Adrenal gland (tissue), 5 donors: Measurements from ENCODE around the gene SREBF1.

Source experiments
- POLR2A ChIP-seq, 2 donors: fragments of 450-650 bp; IDR thresholded peaks; one replicate each; pipeline ENCODE4 v1.6.1; 2017; ENCODE audit warnings: antibody characterized with exemption in 2 of 2, mild to moderate bottlenecking in 2 of 2, moderate library complexity in 1 of 2
- TF ChIP-seq, protein P1 (sequence below), 6 experiments: fragments of 450-650 bp in 4 of 6; fragments of 200-600 bp in 2 of 6; sonication (generic) in 1 of 6; IDR thresholded peaks; 1 replicate in 5 of 6; 2 replicates in 1 of 6; pipeline versions ENCODE4 v1.5.1 to v1.8.0; 2016 to 2021; ENCODE audit warnings: antibody characterized with exemption in 6 of 6, mild to moderate bottlenecking in 2 of 6, moderate library complexity in 1 of 6
- donor health status: DM: no; HTN: no; CAD: no.

DNA sequence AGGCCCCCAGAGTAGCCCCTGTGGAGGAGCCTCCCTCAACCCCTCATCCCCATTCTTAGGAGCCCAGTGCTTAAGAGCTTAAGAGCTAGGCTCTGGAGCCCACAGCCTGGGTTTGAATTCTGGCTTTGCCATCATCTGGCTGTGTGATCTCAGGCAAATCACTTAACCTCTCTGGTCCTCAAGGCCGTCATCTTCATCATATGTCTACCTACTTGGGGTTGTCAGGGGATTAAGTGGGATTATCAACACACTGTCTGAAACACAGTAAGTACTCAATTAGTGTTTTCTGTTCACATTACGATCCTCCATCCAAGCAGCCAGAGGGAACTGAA is 4.8 kb downstream of the SREBF1 start:
- TF ChIP-seq, protein P1, sequence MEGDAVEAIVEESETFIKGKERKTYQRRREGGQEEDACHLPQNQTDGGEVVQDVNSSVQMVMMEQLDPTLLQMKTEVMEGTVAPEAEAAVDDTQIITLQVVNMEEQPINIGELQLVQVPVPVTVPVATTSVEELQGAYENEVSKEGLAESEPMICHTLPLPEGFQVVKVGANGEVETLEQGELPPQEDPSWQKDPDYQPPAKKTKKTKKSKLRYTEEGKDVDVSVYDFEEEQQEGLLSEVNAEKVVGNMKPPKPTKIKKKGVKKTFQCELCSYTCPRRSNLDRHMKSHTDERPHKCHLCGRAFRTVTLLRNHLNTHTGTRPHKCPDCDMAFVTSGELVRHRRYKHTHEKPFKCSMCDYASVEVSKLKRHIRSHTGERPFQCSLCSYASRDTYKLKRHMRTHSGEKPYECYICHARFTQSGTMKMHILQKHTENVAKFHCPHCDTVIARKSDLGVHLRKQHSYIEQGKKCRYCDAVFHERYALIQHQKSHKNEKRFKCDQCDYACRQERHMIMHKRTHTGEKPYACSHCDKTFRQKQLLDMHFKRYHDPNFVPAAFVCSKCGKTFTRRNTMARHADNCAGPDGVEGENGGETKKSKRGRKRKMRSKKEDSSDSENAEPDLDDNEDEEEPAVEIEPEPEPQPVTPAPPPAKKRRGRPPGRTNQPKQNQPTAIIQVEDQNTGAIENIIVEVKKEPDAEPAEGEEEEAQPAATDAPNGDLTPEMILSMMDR (IDR thresholded peaks at IDR 0.05), result no peak
- TF ChIP-seq POLR2A (IDR thresholded peaks at IDR 0.05), result no peak
